IgD-negative memory B cell (primary cell): ENCODE data around the gene BRD4. TPM values are rescaled to one million over a fixed set of nuclear protein-coding genes. Genes with fewer than 3 reads are reported as not detected.

Experiments
- H3K27ac Mint-ChIP-seq, 3 donors: one replicate each; pipeline ENCODE4 v1.8.0; 2020 to 2022; ENCODE audit warnings: mild to moderate bottlenecking in 3 of 3, mixed read lengths in 3 of 3, moderate library complexity in 1 of 3
- H3K27me3 Mint-ChIP-seq: one replicate; pipeline ENCODE4 v1.8.0; 2021; ENCODE audit warnings: mixed read lengths
- H3K36me3 Mint-ChIP-seq: one replicate; pipeline ENCODE4 v1.8.0; 2020; ENCODE audit warnings: mild to moderate bottlenecking, mixed read lengths
- H3K4me1 Mint-ChIP-seq, 3 donors: one replicate each; pipeline ENCODE4 v1.8.0; 2020 to 2022; ENCODE audit warnings: mixed read lengths in 3 of 3, mild to moderate bottlenecking in 1 of 3
- H3K4me3 Mint-ChIP-seq, 4 donors: one replicate each; pipeline ENCODE4 v1.8.0; 2020 to 2022; ENCODE audit warnings: mild to moderate bottlenecking in 4 of 4, mixed read lengths in 4 of 4, moderate library complexity in 3 of 4
- H3K9me3 Mint-ChIP-seq, 3 donors: one replicate each; pipeline ENCODE4 v1.8.0; 2020 to 2021; ENCODE audit warnings: mixed read lengths in 3 of 3, mild to moderate bottlenecking in 1 of 3
- polyA plus RNA-seq: library from polyadenylated mRNA; unstranded; fragments of 300-500 nt; fragmentation: Illumina TruSeq; gene quantifications from one replicate; pipeline ENCODE4 v1.2.3, GENCODE V29; 2021

The BRD4 gene
- polyA plus RNA-seq, 1 donor from 2014 or later: 20.5 TPM

DNA sequence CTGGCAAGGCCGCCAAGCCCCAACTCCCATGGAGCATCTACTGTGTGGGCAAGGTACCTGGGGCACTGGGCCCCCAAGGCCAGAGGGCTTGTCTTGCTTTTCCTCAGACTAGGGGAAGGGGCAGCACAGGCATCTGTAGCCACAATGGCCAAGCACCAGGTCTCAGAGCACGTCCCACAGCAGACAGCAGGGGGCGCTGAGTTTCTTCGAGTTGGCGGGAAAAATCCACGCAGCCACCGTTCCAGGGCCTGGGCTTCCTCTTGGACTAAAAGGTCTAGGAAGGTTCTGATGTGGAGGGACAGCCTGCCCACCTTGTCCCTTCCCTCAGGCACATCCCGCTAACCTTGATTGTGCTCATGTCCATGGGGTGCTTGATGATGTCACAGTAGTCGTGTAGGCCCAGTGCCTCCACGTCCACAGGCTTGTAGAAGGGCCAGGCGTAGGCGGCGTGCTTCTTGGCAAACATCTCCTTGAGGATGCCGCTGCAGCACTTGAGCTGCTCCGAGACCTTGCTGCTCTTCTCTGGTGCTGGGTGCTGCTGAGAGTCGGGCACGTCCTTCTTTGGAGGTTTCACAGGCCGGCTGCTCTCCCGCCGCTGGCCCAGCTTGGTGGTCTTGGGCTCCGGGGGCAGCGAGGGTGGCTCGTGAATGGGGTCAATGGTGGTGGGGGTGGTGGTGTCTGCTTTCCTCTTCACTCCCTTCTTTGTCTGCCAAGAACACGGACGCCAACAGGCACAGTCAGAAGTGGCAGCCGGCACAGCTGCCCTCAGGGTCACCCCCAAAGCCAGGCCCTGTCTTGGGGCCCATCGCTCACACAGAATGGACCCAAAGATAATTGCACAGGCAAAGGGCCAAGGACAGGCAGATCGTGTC, 68.0 kb downstream of the BRD4 start:
- H3K4me3 Mint-ChIP-seq: no peak overlapping the region
- peaks cover 7 to 9% (median 7%) of the 10 kb centered on the region in 3 donors for H3K4me1 Mint-ChIP-seq
- H3K36me3 Mint-ChIP-seq: no peaks in the 10 kb centered on the region
- H3K27ac Mint-ChIP-seq: peak overlapping the region; percentile 16 to 62 (median 23)
- no peaks in the 10 kb centered on the region for H3K27me3 Mint-ChIP-seq
- no peaks in the 10 kb centered on the region for H3K9me3 Mint-ChIP-seq

DNA sequence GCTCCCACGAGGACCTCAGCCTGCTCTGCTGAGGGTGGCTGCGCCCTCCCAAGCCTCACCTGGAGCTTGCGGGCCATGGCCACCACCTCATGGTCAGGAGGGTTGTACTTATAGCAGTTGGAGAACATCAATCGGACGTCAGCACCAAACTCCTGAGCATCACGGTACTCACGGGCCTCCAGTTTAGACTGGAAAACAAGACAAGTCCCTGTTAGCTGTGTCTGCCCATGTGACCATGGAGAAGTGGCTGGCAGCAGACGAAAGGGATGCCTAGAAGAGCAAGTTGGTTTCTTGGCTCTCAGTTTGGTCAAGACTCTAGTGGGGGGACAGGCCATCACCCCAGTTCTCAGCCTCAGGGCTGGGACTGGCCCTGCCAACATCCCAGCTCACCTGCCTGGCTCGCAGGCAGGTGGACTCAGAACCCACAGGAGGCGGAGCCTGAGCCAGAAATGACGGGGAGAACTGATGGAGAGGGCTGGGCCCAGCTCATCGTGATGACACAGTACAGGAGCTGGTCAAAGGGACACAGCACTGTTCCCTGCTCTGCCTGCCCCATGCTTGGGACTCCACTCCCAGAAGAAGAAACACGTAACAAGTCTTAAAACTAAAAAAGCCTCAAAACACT, 68.9 kb downstream of the BRD4 start:
- Mint-ChIP-seq H3K4me3 (peak overlapping the region in 1 of 4 donors; percentile 8), H3K27me3 (no peaks in the 10 kb centered on the region), H3K27ac (peak overlapping the region in 2 of 3 donors; percentile 23 to 25), H3K9me3 (no peaks in the 10 kb centered on the region), H3K36me3 (no peaks in the 10 kb centered on the region), H3K4me1 (peaks cover 2 to 6% (median 5%) of the 10 kb centered on the region in 3 donors)

DNA sequence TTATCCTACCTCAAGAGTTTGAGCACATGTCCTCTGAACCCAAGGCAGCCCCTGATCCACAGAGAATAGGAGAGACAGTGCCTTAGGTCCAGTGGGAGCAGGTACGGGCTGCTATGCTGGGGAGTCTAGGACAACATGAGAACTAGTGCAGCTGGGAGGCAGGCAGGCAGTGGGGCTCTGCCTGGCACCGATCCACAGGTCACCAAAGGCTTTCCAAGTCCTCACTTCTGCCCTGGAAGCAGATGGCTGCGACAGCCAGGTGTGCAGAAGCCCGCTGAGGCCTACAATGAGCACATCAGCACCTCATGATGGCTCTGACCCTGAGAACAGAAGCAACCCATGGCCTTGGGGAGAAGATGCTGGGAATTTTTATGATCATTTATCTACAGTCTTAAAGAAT, 70.3 kb downstream of the BRD4 start:
- H3K36me3 Mint-ChIP-seq: no peaks in the 10 kb centered on the region
- no peak overlapping the region for H3K27ac Mint-ChIP-seq
- no peaks in the 10 kb centered on the region for H3K27me3 Mint-ChIP-seq
- H3K9me3 Mint-ChIP-seq: no peaks in the 10 kb centered on the region
- peaks cover 0 to 2% (median 0%) of the 10 kb centered on the region in 3 donors for H3K4me1 Mint-ChIP-seq
- H3K4me3 Mint-ChIP-seq: no peak overlapping the region

DNA sequence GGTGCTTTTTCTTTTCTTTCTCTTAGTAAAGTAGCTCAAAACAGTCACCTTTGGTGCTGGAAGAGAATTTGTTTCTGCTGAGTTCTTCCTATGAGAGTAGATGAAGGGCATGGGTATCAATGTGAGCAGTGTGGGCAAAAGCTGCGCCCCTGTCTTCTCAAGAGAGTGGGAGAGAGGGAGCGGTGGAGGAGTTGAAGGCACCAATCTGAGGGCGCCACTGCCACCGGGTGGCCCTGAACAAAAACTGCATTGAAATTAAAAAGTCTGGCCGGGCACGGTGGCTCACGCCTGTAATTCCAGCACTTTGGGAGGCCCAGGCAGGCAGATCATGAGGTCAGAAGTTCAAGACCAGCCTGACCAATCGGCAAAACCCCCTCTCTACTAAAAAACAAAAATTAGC, 71.4 kb downstream of the BRD4 start:
- Mint-ChIP-seq H3K27ac (peak overlapping the region in 1 of 3 donors; percentile 71), H3K36me3 (peaks cover 1% of the 10 kb centered on the region), H3K27me3 (no peaks in the 10 kb centered on the region), H3K4me1 (no peaks in the 10 kb centered on the region), H3K9me3 (no peaks in the 10 kb centered on the region), H3K4me3 (no peak overlapping the region)

DNA sequence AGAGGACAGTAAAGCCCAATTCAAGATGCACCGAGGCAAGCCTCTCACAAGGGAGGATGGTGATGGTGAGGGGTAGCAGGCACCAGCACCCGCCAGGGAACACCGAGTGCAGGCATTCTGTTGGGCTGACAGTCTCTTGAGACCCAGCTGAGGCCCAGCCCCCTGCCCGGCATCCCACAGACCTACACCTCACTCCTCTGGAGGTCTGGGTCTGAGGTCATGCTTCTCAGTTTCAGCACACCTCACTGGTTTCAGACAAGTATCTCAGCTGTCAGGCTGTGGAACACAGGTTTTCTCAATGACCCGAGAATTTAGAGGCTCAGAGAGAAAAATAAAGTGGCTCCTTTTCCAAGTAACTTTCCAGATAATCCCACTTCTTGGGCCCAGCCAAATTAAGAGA, 72.4 kb downstream of the BRD4 start:
- Mint-ChIP-seq H3K4me3 (no peak overlapping the region), H3K4me1 (no peaks in the 10 kb centered on the region), H3K27ac (no peak overlapping the region), H3K36me3 (peaks cover 1% of the 10 kb centered on the region), H3K9me3 (no peaks in the 10 kb centered on the region), H3K27me3 (no peaks in the 10 kb centered on the region)

DNA sequence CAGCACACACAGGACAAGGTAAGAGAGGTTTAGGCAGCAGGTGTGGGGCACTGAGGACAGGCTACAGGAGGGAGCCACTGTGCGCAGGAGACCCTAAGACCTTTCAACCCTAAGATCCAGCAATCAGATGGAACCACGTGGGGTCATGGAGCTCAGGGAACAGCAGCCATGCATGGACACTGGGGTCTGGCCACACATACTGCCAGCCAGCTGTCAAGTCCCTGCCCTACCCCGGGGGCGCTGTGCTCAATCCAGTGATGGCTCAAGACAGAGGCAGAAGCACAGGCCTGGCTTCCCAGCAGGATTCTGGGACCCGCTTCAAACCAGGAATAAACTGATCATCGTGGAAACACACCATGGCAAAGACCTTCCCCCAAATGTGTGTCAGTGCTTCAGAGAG, 74.6 kb downstream of the BRD4 start:
- Mint-ChIP-seq H3K36me3 (peaks cover 1% of the 10 kb centered on the region), H3K9me3 (no peaks in the 10 kb centered on the region), H3K27ac (peak overlapping the region in 2 of 3 donors; percentile 46 to 53), H3K4me3 (no peak overlapping the region), H3K4me1 (peaks cover 0 to 1% (median 0%) of the 10 kb centered on the region in 3 donors), H3K27me3 (no peaks in the 10 kb centered on the region)

DNA sequence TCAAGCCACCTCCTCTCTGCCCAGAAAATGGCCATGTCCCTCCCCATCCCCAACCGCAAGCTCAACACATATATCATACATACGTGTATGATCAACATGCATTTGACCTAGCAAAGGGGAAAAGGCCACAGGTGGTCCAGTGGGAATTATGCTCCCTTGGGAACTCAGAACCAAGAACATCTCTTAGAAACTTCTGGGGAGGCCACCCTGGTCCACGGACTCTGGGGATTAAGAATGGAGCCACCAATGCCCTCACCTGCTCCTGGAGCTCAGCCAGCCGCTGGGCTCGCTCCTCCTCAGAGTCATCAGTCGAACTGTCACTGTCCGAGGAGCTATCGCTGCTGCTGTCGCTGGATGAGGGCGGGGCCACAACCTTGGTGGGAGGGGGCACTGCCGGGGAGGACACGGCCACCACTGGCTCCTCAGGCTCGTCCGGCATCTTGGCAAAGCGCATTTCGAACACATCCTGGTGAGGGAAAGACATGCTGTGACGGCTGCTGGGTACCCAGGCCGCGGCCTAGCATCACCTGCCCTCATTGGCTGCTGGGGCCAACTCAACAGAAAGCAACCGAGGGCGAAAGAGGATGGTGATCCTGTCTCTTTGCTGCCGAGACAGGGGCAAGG, 75.5 kb downstream of the BRD4 start:
- H3K27ac Mint-ChIP-seq: no peak overlapping the region
- H3K4me3 Mint-ChIP-seq: no peak overlapping the region
- peaks cover 1% of the 10 kb centered on the region for H3K36me3 Mint-ChIP-seq
- H3K4me1 Mint-ChIP-seq: peaks cover 0 to 1% (median 0%) of the 10 kb centered on the region in 3 donors
- H3K27me3 Mint-ChIP-seq: no peaks in the 10 kb centered on the region
- H3K9me3 Mint-ChIP-seq: no peaks in the 10 kb centered on the region

DNA sequence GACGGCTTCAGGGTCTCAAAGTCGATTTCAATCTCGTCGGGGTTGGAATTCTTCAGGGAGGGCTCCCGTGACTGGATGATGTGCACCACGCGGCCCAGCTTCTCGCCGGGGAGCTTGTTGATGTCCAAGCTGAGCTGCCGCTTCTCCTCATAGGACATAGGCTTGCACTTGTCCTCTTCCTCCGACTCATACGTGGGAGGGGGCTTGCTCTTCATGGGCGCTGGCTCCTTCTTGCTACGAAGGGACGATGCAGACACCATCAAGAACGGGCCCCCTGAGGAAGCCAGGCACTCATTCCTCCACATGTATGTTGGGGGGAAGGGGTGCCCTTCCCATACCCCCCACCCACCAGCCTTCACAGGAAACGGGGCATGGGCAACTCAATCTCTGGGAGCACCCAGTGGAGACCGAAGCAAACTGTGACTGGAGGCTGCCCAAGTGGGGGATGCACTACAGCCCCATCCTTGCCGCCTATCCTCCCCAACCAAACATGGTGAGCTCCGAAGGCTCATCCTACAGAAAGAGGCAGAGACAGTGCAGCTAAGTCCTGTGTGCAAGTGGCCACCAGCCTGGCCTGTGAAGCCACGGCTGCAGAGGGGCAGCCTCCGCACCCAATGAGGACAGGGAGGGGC, 76.9 kb downstream of the BRD4 start:
- peaks cover 1% of the 10 kb centered on the region for H3K36me3 Mint-ChIP-seq
- H3K4me1 Mint-ChIP-seq: peaks cover 0 to 1% (median 0%) of the 10 kb centered on the region in 3 donors
- H3K27ac Mint-ChIP-seq: no peak overlapping the region
- no peaks in the 10 kb centered on the region for H3K9me3 Mint-ChIP-seq
- no peaks in the 10 kb centered on the region for H3K27me3 Mint-ChIP-seq
- no peak overlapping the region for H3K4me3 Mint-ChIP-seq

DNA sequence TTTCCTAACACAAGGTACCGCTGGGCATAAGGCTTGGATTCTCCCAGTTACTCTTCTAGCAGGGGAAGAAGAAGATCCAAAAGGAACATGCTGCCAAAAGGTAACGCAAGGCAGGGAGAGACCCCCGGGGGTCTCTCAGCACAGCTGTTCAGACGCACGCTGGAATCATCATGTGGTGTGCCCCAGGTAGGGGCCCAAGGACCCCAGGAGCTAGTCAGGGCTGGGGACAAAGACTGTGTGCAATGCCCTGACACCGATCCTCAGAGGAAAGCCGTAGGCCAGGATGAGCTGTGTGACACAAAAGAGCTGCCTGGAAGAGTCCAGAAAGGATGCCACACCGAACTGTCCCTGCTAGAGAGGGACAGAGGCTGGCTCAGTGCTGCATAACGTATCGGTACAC, 77.8 kb downstream of the BRD4 start:
- no peaks in the 10 kb centered on the region for H3K9me3 Mint-ChIP-seq
- H3K27ac Mint-ChIP-seq: peak overlapping the region in 1 of 3 donors; percentile 50

DNA sequence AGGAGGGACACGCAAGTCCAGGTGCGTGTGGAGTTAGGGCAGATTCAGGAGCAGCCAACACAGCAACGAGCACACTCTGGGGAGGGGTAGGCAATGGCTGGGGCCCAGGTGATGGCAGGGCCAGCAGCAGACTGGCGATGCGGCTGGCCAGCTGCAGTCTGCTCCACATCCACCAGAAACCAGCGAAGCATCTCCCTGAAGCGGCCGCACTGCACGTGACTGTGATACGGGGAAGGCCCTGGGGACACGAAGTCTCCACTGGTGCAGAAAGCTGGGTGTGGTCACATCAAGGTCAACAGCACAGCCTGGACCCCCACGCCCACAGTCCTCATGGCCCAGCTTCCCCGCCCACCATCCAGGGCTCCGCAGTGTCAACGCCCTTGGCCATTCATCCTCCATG, 78.8 kb downstream of the BRD4 start:
- H3K27ac Mint-ChIP-seq: no peak overlapping the region
- H3K4me3 Mint-ChIP-seq: peak overlapping the region in 1 of 4 donors; percentile 7
- H3K36me3 Mint-ChIP-seq: peaks cover 1% of the 10 kb centered on the region
- H3K27me3 Mint-ChIP-seq: no peaks in the 10 kb centered on the region
- peaks cover 0 to 1% (median 0%) of the 10 kb centered on the region in 3 donors for H3K4me1 Mint-ChIP-seq
- no peaks in the 10 kb centered on the region for H3K9me3 Mint-ChIP-seq

More for the DNA sequence above, 77.8 kb downstream of the BRD4 start:
- H3K4me1 Mint-ChIP-seq: peaks cover 0 to 1% (median 0%) of the 10 kb centered on the region in 3 donors
- H3K36me3 Mint-ChIP-seq: peaks cover 1% of the 10 kb centered on the region
- no peaks in the 10 kb centered on the region for H3K27me3 Mint-ChIP-seq
- H3K4me3 Mint-ChIP-seq: no peak overlapping the region

DNA sequence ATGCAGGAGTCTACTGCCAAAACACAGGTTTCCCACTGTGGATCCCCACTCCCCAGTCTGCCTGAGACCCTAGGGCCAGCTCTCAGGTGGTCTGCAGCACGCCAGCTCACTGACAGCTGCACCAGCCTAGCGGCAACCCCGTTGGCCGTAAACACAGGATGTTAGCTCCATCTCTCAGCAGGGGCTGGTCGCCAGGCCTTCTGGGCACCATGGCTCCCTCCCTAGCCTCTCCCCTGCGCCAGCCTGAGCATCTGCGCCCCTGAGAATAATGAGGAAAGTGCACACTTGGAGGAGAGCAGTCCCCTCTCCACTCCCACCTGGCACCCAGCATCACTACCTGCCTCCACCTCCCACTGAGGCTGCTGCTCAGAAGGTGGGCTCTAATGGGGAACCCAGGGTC, 79.3 kb downstream of the BRD4 start:
- Mint-ChIP-seq H3K9me3 (no peaks in the 10 kb centered on the region), H3K4me1 (peaks cover 0 to 1% (median 0%) of the 10 kb centered on the region in 3 donors), H3K4me3 (no peak overlapping the region), H3K27ac (no peak overlapping the region), H3K36me3 (peaks cover 3% of the 10 kb centered on the region), H3K27me3 (no peaks in the 10 kb centered on the region)

DNA sequence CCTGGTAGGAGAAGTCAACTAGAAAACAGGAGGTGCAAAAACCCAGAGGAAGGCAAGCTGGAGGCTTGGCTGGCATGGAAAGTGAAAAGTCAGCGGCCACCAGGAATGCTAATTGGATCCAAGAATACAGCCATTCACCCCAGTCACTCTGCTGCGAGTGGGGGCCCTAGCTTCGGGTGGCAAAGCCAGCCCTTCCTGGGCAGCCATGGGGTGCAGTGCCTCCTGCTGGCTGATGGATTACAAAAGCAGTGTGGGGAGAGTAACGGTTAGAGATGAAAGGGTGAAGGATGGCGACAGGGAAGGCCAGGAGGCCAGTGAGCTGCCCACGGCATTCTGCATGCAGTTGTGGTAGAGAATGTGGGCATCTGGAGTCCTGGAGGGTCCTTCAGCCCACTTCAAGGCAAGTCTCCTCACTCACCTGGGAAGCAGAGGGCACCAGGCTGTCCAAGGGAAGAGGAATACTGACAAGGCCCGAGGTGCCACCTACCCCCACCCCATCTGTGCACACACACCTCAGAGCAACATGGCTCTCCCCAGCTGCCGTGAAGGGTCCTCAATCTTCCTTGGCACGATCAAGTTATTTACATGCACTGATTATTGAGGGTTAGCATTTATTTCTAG, 79.8 kb downstream of the BRD4 start:
- Mint-ChIP-seq H3K36me3 (peaks cover 3% of the 10 kb centered on the region), H3K27me3 (no peaks in the 10 kb centered on the region), H3K9me3 (no peaks in the 10 kb centered on the region), H3K4me3 (no peak overlapping the region), H3K27ac (no peak overlapping the region), H3K4me1 (peaks cover 0 to 1% (median 0%) of the 10 kb centered on the region in 3 donors)

DNA sequence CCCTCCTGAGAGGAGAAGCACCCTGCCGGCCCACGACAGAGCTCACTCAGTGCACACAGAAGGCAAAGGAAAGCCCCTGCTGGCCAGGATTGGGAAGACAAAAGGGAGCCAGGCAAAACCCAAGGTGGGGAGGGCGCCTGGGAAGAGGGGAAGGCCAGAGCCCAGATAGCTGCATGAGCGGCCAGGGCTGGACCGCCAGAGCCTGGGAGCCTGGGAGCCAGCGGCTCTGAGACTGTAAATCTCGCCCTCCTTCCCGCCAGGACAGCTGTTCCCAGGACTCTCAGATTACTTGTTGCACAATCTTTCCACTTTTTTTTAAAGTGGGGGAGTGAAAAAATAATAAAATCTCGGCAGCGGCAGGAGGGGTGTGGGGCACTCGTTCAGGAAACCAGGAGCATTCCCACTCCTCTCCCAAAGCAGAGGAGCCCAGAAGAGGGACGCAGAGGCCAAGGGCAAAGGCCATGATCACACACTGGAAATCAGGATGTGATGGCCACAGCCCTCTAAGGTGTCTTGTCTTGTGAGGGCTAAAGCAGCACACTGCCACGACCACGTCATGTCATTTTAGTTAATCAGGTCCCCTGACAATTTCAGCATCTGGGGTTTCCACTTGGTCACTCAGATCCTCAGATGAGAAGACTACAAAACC, 80.5 kb downstream of the BRD4 start:
- Mint-ChIP-seq H3K27ac (no peak overlapping the region), H3K36me3 (peaks cover 3% of the 10 kb centered on the region), H3K9me3 (no peaks in the 10 kb centered on the region), H3K4me1 (peaks cover 0 to 1% (median 0%) of the 10 kb centered on the region in 3 donors), H3K4me3 (no peak overlapping the region), H3K27me3 (no peaks in the 10 kb centered on the region)
